Epithelial cell of proximal tubule (primary cell): ENCODE measurements around the gene LDHA. TPM values are rescaled to one million over a fixed set of nuclear protein-coding genes. Genes with fewer than 3 reads are reported as not detected.
A peak's percentile ranks its signal among the peaks of the same experiment; 100 is the strongest.

Experiments
- DNase-seq: peaks from one replicate; pipeline ENCODE4 v3.0.0-alpha.2; 2011; ENCODE audit warnings: low read depth
- H3K4me3 ChIP-seq: 2 replicates; pipeline ENCODE4 v1.5.1; 2011; ENCODE audit warnings: low read depth, mild to moderate bottlenecking, low read length
- CTCF ChIP-seq: conservative IDR thresholded peaks from 2 replicates; pipeline ENCODE4 v1.5.1; 2012; ENCODE audit warnings: low read depth, mild to moderate bottlenecking, low read length
- total RNA-seq: library from RNA; depleted of rRNA; stranded (reverse); fragments of >200 nt; gene quantifications from 2 replicates; pipeline ENCODE4 v1.2.3, GENCODE V29; 2015

LDHA gene
- 1,254 and 1,671 TPM in 2 replicates for total RNA-seq

GRCh38 chr11:18394275-18394927, at the start of gene LDHA:
Gene LDHA, plus strand, starts transcription at chr11:18394563. Its CDS starts 2,280 bp downstream, at chr11:18396843.
- DNase-seq: peak; percentile 79
- no peak for TF ChIP-seq CTCF
- H3K4me3 ChIP-seq: peak within 1 kb of the TSS; percentile 76

- TF ChIP-seq CTCF: no peak
- DNase-seq: no peak
Observed at GRCh38 chr11:18347471-18348125, 46.8 kb upstream of the LDHA start.

GRCh38 chr11:18352581-18352980, 41.8 kb upstream of the LDHA start:
- DNase-seq: no peak
- no peak for TF ChIP-seq CTCF
- no peak overlapping the region for H3K4me3 ChIP-seq

More at GRCh38 chr11:18347471-18348125, 46.8 kb upstream of the LDHA start:
- H3K4me3 ChIP-seq: no peak overlapping the region

GRCh38 chr11:18358646-18359045, 35.7 kb upstream of the LDHA start:
- no peak overlapping the region for H3K4me3 ChIP-seq
- no peak for DNase-seq
- TF ChIP-seq CTCF: no peak

GRCh38 chr11:18361154-18361553, 33.2 kb upstream of the LDHA start:
- H3K4me3 ChIP-seq: no peak overlapping the region
- DNase-seq: no peak
- TF ChIP-seq CTCF: no peak

- H3K4me3 ChIP-seq: no peak overlapping the region
- TF ChIP-seq CTCF: no peak
- DNase-seq: no peak
Observed at GRCh38 chr11:18364495-18365073, 29.8 kb upstream of the LDHA start.
